B cell (primary cell): ENCODE results near the gene MED12L.

Experiments used
- EZH2 ChIP-seq: IDR thresholded peaks from 2 replicates; pipeline ENCODE4 v1.6.1; 2012; ENCODE audit warnings: borderline replicate concordance, low read depth, mild to moderate bottlenecking, moderate library complexity, low read length; ENCODE audit not compliant: insufficient read depth, poor library complexity, severe bottlenecking
- TF ChIP-seq, protein P1 (sequence below): fragments of 200-600 bp; IDR thresholded peaks from one replicate; pipeline ENCODE4 v1.8.0; 2022; ENCODE audit warnings: antibody characterized with exemption, mild to moderate bottlenecking

DNA sequence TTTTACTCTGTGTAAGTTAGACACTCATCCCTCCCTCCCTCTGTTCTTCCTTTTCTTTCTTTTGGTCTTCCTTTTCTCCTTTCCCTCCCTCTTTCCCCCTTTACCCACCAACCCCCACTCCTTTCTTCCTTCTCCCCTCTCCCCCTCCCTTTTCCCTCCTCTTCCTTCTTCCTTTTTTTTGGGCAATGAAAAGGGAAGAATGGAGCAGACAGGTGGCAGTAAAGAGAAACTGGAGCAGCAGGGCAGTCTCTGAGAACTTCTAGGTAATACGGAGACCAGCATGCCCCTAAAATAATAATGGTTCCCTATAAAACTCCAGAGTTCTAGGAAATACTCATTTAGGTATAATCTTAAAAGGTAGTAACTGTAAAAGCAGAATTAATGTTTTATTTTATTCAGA, 129.0 kb downstream of the MED12L start:
- TF ChIP-seq, protein P1, sequence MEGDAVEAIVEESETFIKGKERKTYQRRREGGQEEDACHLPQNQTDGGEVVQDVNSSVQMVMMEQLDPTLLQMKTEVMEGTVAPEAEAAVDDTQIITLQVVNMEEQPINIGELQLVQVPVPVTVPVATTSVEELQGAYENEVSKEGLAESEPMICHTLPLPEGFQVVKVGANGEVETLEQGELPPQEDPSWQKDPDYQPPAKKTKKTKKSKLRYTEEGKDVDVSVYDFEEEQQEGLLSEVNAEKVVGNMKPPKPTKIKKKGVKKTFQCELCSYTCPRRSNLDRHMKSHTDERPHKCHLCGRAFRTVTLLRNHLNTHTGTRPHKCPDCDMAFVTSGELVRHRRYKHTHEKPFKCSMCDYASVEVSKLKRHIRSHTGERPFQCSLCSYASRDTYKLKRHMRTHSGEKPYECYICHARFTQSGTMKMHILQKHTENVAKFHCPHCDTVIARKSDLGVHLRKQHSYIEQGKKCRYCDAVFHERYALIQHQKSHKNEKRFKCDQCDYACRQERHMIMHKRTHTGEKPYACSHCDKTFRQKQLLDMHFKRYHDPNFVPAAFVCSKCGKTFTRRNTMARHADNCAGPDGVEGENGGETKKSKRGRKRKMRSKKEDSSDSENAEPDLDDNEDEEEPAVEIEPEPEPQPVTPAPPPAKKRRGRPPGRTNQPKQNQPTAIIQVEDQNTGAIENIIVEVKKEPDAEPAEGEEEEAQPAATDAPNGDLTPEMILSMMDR = no peak
- TF ChIP-seq EZH2 = no peak
